Fibroblast of pulmonary artery (primary cell): ENCODE data around the gene NAALADL1.
A peak's percentile ranks its signal among the peaks of the same experiment; 100 is the strongest.

Experiments used
- DNase-seq: peaks from one replicate; pipeline ENCODE4 v3.0.0-alpha.2; 2010; ENCODE audit warnings: low read depth
- H3K4me3 ChIP-seq: replicated peaks from 2 replicates; pipeline ENCODE4 v1.5.1; 2011; ENCODE audit warnings: low read depth, mild to moderate bottlenecking, control low read depth, low read length, moderate library complexity
- CTCF ChIP-seq: IDR thresholded peaks from 2 replicates; pipeline ENCODE4 v1.5.1; 2011; ENCODE audit warnings: mild to moderate bottlenecking, control low read depth, low read length, inconsistent platforms; ENCODE audit errors: missing control alignments

The NAALADL1 gene

GRCh38 chr11:65100674-65101350, 42.5 kb upstream of the NAALADL1 start:
- peak; percentile 16 for TF ChIP-seq CTCF

GRCh38 chr11:65096926-65097325, 38.6 kb upstream of the NAALADL1 start:
- peak overlapping the region; percentile 69 for H3K4me3 ChIP-seq
- no peak for TF ChIP-seq CTCF
- DNase-seq, result no peak

More at GRCh38 chr11:65100674-65101350, 42.5 kb upstream of the NAALADL1 start:
- no peak overlapping the region for H3K4me3 ChIP-seq
- peak; percentile 60 for DNase-seq

GRCh38 chr11:65095974-65096806, 37.8 kb upstream of the NAALADL1 start, which contains the start of gene VPS51:
Gene VPS51, plus strand, starts transcription at chr11:65096214. Its CDS starts 37 bp downstream, at chr11:65096251.
- DNase-seq, result peak; percentile 95
- no peak for TF ChIP-seq CTCF
- H3K4me3 ChIP-seq, result peak within 1 kb of the TSS; percentile 69

GRCh38 chr11:65095427-65095826, 37.1 kb upstream of the NAALADL1 start:
- no peak for DNase-seq
- no peak for TF ChIP-seq CTCF
- H3K4me3 ChIP-seq, result peak overlapping the region; percentile 69

GRCh38 chr11:65090628-65091027, 32.3 kb upstream of the NAALADL1 start:
- no peak for DNase-seq
- no peak for TF ChIP-seq CTCF

GRCh38 chr11:65089621-65090020, 31.3 kb upstream of the NAALADL1 start:
- no peak for DNase-seq
- TF ChIP-seq CTCF, result no peak
- H3K4me3 ChIP-seq, result no peak overlapping the region

More at GRCh38 chr11:65090628-65091027, 32.3 kb upstream of the NAALADL1 start:
- H3K4me3 ChIP-seq, result no peak overlapping the region
